Testis (tissue), 2 donors: ENCODE data around the gene PPARD.

ENCODE experiments used
- POLR2A ChIP-seq: fragments of 450-650 bp; IDR thresholded peaks from one replicate; pipeline ENCODE4 v1.6.1; 2017; ENCODE audit warnings: antibody characterized with exemption, mild to moderate bottlenecking, moderate library complexity
- TF ChIP-seq, protein P1 (sequence below), 3 experiments: fragments of 450-650 bp in 2 of 3; fragments of 200-600 bp in 1 of 3; sonication (generic) in 1 of 3; IDR thresholded peaks; one replicate each; pipeline ENCODE4 v1.5.1; 2016 to 2019; ENCODE audit warnings: antibody characterized with exemption in 3 of 3, mild to moderate bottlenecking in 2 of 3, moderate library complexity in 1 of 3

- TF ChIP-seq, protein P1, sequence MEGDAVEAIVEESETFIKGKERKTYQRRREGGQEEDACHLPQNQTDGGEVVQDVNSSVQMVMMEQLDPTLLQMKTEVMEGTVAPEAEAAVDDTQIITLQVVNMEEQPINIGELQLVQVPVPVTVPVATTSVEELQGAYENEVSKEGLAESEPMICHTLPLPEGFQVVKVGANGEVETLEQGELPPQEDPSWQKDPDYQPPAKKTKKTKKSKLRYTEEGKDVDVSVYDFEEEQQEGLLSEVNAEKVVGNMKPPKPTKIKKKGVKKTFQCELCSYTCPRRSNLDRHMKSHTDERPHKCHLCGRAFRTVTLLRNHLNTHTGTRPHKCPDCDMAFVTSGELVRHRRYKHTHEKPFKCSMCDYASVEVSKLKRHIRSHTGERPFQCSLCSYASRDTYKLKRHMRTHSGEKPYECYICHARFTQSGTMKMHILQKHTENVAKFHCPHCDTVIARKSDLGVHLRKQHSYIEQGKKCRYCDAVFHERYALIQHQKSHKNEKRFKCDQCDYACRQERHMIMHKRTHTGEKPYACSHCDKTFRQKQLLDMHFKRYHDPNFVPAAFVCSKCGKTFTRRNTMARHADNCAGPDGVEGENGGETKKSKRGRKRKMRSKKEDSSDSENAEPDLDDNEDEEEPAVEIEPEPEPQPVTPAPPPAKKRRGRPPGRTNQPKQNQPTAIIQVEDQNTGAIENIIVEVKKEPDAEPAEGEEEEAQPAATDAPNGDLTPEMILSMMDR (IDR thresholded peaks at IDR 0.05): peak; percentile 55 to 72 (median 63)
- no peak for TF ChIP-seq POLR2A
Measured at GRCh38 chr6:35415065-35415891, 72.9 kb downstream of the PPARD start.
